ENCODE measurements around the gene GSS. TPM values are rescaled to one million over a fixed set of nuclear protein-coding genes. Genes with fewer than 3 reads are reported as not detected.
A peak's percentile ranks its signal among the peaks of the same experiment; 100 is the strongest.

Gene GSS
- total and polyA plus RNA-seq, 5 experiments from 2014 or later, result 29.3 to 42.4 (median 41.0) TPM

DNA sequence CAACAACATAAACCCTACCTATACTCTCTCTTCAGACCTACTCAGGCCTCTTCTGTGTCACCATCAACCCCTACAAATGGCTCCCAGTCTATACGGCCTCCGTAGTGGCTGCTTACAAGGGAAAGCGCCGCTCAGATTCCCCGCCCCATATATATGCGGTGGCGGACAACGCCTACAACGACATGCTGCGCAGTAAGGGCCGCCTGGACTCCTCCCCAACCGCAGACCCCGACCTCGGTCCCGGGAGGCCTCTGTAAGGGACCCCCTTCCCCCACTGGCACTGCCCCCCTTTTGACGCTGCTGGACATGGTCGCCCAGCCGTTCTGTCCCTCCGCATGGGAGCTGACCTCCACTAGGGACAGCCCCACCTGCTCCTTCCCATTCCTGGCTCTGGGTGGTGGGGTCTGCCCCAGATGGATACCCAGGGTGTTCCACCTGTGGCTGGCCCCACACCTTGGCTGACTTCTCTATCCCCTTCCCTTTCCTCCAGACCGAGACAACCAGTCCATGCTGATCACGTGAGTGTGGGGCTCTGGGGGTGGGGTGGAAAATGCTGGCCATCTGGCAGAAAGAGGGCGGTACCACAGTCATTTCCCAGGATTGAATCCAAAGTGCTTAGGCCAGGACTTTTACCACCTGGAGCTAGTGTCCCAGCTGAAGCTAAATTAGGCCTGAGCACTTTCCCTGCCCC is 25.1 kb upstream of the GSS start:
- Mint-ChIP-seq H3K4me3 (no peak overlapping the region), H3K27me3 (peaks cover 7 to 54% (median 18%) of the 10 kb centered on the region in 5 donors), H3K4me1 (peaks cover 0 to 7% (median 2%) of the 10 kb centered on the region in 4 donors), H3K36me3 (no peaks in the 10 kb centered on the region), H3K27ac (no peak overlapping the region), H3K9me3 (no peaks in the 10 kb centered on the region)
- ATAC-seq (no peak), DNase-seq (peak in 1 of 10 donors; percentile 63)
- POLR2A ChIA-PET, result no interaction called here

DNA sequence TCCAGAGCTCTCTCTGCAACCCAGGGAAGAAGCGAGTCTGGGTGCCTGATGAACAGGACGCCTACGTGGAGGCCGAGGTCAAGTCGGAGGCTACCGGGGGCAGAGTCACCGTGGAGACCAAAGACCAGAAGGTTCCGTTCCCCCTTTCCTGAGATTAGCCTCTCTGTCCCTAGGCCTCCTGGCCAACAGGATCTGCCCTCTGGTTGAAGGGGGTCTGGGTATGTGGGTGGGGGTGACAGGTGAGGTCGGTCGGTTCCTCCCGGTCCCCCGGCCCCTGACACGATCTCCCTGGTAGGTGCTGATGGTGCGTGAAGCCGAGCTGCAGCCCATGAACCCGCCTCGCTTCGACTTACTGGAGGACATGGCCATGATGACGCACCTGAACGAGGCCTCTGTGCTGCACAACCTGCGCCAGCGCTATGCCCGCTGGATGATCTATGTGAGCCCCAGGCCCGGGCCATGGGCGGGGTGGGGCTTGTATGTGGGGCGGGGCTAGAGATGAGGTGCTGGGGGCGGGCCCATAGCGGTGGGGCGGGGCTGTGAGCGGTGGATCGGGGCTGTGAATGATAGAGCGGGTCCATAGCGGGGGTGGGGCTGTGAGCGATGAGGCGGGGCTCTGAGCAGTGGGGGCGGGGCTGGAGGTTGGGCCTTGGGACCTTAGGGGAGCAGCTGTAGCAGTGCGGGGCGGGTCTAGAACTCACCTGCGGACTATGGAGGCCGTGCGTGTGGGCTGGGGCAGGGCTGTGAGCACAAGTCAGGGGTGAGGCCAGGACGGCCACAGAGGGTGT is 24.0 kb upstream of the GSS start:
- POLR2A ChIA-PET, result no interaction called here
- Mint-ChIP-seq H3K4me1 (peaks cover 0 to 3% (median under 1%) of the 10 kb centered on the region in 4 donors), H3K27ac (no peak overlapping the region), H3K4me3 (no peak overlapping the region), H3K36me3 (no peaks in the 10 kb centered on the region), H3K9me3 (no peaks in the 10 kb centered on the region), H3K27me3 (peaks cover 7 to 54% (median 18%) of the 10 kb centered on the region in 5 donors)
- DNase-seq (peak in 1 of 10 donors; percentile 45), ATAC-seq (no peak)

DNA sequence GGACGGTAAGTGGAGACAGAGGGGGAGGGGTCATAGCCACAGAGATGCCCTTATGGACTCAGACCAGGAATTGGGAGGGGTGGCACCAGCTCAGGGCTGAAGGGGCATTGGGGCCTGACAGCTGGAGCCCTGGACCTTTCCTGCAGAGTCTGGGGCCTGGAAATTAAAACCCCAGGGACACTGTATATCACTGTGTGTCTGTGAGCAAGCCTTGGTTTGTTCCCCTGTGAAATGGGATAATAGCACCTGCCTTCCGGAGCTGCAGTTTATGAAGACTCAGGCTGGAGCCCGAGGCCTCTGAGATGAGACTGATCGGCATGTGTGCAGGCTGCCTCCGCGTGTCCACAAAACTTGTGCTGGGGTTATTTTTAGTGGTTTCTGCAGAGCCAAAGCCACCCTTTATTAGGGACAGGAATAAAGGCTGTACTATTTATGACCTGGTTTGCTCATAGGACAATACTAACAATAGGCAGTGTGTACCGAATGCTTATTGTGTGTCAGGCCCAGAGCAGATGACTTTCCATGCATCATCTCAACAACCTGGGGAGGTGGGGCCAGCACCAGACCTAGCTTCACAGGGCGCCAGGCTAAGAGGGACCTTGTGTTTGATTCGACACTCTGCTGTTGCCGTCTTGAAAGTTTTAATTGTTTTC is 22.6 kb upstream of the GSS start:
- peaks cover 7 to 46% (median 16%) of the 10 kb centered on the region in 5 donors for H3K27me3 Mint-ChIP-seq
- H3K27ac Mint-ChIP-seq, result peak overlapping the region in 2 of 10 donors; percentile 2 to 33
- no peaks in the 10 kb centered on the region for H3K9me3 Mint-ChIP-seq
- H3K4me3 Mint-ChIP-seq, result no peak overlapping the region
- POLR2A ChIA-PET, result no interaction called here
- ATAC-seq, result no peak
- H3K36me3 Mint-ChIP-seq, result no peaks in the 10 kb centered on the region
- peaks cover 0 to 2% (median under 1%) of the 10 kb centered on the region in 4 donors for H3K4me1 Mint-ChIP-seq
- peak in 1 of 10 donors; percentile 23 for DNase-seq

DNA sequence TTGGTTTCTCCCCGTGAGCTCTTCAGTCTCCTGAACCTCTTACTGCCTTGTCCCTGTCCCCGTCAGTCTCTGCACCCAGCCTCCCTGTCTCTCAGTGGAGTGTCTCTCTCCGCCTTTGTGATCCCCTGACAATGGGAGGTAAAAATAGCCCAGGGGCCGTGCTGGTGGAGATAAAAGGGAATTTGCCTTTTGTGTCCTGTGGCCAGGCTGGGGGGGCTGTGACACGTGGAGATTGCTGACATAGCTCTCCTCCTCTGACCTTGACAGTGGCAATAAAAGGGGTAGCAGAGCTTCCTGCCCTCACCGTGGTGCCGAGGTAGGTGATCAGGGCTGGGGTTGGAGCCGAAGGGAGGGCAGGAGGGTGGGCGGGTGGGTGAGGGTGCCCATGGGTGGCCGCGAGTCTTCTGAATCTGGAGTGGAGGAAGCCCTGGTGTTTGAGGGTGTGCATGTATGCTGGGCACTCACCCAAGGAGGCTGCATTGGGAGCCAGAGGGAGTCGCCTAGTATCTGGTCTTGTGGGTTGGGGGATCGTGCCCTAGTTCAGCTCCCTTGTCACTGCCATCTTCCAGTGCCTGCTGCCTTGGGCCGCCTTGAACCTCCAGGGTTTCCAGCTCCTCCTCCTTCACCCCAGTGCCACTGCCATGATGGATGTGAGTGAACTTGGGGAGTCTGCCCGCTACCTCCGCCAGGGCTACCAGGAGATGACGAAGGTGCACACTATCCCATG is 21.9 kb upstream of the GSS start:
- Mint-ChIP-seq H3K27me3 (peaks cover 4 to 39% (median 12%) of the 10 kb centered on the region in 5 donors), H3K27ac (peak overlapping the region in 1 of 10 donors; percentile 2), H3K9me3 (no peaks in the 10 kb centered on the region), H3K36me3 (no peaks in the 10 kb centered on the region), H3K4me1 (peaks cover 0 to 2% (median 0%) of the 10 kb centered on the region in 4 donors), H3K4me3 (no peak overlapping the region)
- ATAC-seq (no peak), DNase-seq (peak in 1 of 10 donors; percentile 31)
- POLR2A ChIA-PET, result no interaction called here

DNA sequence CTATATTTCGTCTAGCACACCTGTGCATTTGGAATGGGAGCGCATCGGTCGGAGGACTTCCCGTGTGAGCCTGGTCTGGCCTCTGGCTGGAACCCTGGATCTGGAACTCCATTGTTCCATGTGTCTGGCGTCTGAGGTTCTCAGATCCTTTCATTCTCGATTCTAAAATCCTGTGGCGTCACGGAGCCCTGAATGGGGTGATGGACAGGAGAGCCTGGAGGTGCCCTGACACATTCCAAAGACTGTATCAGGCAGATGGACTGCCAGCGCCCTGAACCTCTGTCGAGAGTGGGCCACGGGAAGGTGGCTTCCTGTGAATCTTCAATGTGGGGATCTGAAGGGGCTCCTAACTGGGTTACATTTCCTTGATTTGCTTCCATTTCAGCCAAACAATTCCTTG is 20.7 kb upstream of the GSS start:
- DNase-seq, result peak in 1 of 10 donors; percentile 18
- Mint-ChIP-seq H3K36me3 (no peaks in the 10 kb centered on the region), H3K27me3 (peaks cover 3 to 31% (median 14%) of the 10 kb centered on the region in 5 donors), H3K9me3 (no peaks in the 10 kb centered on the region), H3K4me3 (no peak overlapping the region), H3K4me1 (no peaks in the 10 kb centered on the region), H3K27ac (peak overlapping the region in 1 of 10 donors; percentile 27)
- ATAC-seq, result no peak
- POLR2A ChIA-PET, result no interaction called here

DNA sequence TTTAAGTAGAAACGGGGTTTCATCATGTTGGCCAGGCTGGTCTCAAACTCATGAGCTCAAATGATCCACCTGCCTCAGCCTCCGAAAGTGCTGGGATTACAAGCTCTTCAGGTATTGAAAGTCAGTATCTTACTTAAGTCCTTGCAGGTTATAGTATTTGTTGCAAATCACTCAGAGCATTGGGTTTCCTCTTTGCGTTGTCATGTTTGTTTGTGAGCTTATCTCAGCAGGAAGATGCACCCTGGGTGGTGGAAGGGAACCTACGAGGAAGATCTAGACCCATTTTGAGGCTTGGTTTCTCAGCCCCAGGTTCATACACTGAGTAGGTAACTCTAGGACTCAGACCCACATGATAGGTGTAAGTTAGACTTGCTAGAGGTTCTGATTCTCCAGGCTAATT is 18.6 kb upstream of the GSS start:
- H3K27me3 Mint-ChIP-seq, result peaks cover 2 to 18% (median 12%) of the 10 kb centered on the region in 5 donors
- no peaks in the 10 kb centered on the region for H3K36me3 Mint-ChIP-seq
- no peak overlapping the region for H3K27ac Mint-ChIP-seq
- no peak for ATAC-seq
- H3K9me3 Mint-ChIP-seq, result no peaks in the 10 kb centered on the region
- no peak overlapping the region for H3K4me3 Mint-ChIP-seq
- POLR2A ChIA-PET, result no interaction called here
- DNase-seq, result no peak
- no peaks in the 10 kb centered on the region for H3K4me1 Mint-ChIP-seq

DNA sequence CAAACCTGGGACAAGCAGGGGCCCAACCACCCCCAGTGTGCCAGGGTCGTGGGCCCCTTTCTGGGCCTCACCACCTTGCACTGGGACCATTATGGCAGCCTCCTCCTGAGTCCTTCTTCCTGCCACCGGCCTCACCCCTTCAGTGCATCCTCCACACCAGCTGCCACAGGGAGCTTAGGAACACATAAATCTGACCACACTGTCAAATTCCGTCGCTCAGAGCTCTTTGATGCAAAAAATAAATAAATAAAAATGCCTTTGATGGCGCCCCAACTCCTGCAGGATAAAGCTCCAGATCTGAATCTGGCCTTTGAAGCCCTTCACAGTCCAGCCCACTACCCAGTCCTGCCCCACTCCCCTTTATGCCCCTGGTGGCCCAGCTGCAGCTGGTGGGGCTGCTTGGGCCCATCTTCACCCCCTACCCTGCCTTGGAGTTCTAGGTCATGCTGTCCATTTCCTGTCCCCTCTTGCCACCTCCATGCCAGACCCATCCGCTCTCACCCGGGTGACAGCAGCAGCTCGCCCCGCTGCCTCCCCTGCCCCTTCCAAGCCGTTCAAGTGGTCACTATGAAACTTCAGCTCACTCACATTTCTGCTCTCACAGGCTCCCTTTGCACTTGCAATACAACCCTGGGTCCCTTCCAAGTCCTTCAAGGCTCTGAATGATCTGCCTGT is 16.1 kb upstream of the GSS start:
- ATAC-seq (no peak), DNase-seq (no peak)
- peaks cover 0 to 4% (median 0%) of the 10 kb centered on the region in 5 donors for H3K27me3 Mint-ChIP-seq
- POLR2A ChIA-PET, result no interaction called here
- no peak overlapping the region for H3K4me3 Mint-ChIP-seq
- no peak overlapping the region for H3K27ac Mint-ChIP-seq
- H3K36me3 Mint-ChIP-seq, result no peaks in the 10 kb centered on the region
- H3K9me3 Mint-ChIP-seq, result no peaks in the 10 kb centered on the region
- no peaks in the 10 kb centered on the region for H3K4me1 Mint-ChIP-seq

DNA sequence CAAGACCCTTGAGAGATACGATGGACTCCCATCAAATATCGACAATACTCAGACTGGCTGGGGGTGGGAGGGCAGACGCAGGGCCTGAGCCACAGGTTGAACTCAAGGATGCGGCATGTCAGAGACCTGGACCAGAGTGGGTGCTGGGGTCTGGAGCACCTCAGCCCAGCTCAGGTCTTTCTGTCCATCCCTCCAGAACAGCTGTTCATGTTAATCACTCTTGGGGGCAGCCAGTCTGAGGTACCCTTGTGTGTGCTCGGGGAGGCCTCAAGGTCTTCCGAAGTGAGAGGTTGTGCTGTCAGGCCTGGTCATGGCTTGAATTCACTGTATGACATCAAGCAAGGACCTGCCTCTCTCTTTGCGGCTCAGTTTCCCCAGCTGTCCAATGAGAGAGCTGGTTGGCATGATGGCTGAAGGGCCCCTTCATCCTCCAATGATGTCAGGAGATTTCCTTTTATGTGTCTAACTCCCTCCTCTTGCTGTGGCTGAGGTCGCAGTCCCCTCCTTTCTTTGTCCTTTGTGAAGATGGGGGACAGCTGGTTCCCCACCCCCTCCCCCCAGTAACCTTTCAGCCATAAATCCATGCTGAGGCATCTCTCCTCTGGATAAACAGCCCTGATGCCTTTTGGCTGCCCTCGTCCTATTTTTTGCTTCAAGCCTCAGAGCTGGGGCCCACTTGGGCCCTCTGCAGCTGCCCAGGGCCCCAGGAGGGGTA is 15.4 kb upstream of the GSS start:
- Mint-ChIP-seq H3K9me3 (no peaks in the 10 kb centered on the region), H3K27me3 (peaks cover 0 to 4% (median 0%) of the 10 kb centered on the region in 5 donors), H3K4me3 (no peak overlapping the region), H3K36me3 (no peaks in the 10 kb centered on the region), H3K4me1 (no peaks in the 10 kb centered on the region), H3K27ac (peak overlapping the region in 1 of 10 donors; percentile 70)
- POLR2A ChIA-PET, result interaction anchor here (0.5 kb wide), 1 partner anchor 766 kb away, joined by 4 read pairs; no protein-coding TSS in a partner anchor
- no peak for DNase-seq
- no peak for ATAC-seq

DNA sequence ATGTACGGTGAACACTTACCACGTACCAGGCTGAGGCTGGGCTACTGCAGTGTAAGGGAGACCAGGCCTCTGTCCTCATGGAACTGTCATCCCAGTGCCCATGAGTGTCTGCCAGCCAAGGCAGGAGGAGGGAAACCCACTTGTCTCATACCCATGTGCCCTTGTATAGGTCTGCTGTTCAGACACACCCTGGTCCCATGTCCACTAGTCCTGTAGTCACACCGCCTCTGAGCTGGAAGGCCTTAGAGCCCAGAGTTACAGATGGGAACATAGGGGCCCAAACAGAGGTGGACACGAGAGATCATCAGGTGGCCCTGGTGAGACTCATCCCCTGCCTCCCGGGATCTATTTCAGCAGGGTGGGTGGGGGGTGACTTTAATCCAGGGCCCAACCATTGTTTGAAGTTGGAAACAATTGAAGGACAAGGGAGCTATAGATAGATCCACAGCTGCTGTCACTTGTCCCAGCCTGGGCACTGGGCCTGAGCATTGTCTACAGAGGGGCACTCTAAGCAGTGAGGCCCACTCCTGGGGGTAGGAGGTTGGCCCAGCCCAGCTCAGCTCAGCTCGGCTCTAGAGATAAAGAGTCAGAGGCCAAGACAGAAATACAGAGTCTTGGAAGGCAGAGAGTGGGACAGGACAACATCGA is 14.7 kb upstream of the GSS start:
- Mint-ChIP-seq H3K27ac (no peak overlapping the region), H3K36me3 (no peaks in the 10 kb centered on the region), H3K27me3 (peaks cover 0 to 4% (median 0%) of the 10 kb centered on the region in 5 donors), H3K4me3 (no peak overlapping the region), H3K9me3 (no peaks in the 10 kb centered on the region), H3K4me1 (no peaks in the 10 kb centered on the region)
- POLR2A ChIA-PET, result interaction anchor here (0.5 to 1.1 kb wide), 2 partner anchors 98 to 767 kb away, joined by 4 read pairs; partner anchors contain the start of gene GGT7
- ATAC-seq, result no peak
- peak in 1 of 10 donors; percentile 23 for DNase-seq

DNA sequence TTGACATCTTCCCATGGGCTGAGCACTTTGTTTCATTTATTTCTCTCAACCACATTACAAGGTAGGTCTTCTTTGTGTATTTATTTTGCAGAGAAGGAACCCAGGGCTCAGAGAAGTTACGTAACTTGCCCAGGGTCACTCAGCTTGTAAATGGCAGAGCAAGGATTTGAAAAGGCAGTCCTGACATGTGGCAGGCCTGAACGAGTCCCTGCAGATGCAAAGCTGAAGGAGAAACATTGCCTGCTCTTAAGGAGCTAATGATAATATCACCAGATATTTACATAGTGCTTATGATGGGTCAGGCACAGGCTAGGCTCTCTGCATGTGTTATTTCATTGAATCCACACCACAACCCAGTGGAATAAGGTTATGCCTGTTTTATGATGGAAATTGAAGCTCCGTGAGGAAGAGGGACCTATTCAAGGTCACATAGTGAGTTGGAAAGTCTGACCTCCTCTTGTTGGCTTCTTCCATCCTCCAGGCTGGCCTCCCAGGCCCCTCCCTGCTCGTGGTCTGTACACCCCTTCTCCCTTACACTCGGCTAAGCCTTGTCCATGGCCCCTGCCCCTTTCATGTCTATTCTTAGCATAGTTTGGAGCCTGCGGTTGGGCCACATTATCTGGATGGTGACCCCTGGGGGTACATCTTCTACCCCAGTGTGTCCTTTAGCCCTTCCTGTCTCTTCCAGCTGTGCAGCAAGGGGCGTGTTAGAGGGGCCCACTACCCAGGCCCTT is 12.6 kb upstream of the GSS start:
- no peaks in the 10 kb centered on the region for H3K9me3 Mint-ChIP-seq
- H3K4me1 Mint-ChIP-seq, result no peaks in the 10 kb centered on the region
- DNase-seq (no peak), ATAC-seq (no peak)
- POLR2A ChIA-PET, result interaction anchor here (0.5 kb wide), 1 partner anchor 61 kb away, joined by 4 read pairs; no protein-coding TSS in a partner anchor
- H3K36me3 Mint-ChIP-seq, result no peaks in the 10 kb centered on the region
- H3K27me3 Mint-ChIP-seq, result peaks cover 0 to 4% (median 0%) of the 10 kb centered on the region in 5 donors
- no peak overlapping the region for H3K4me3 Mint-ChIP-seq
- H3K27ac Mint-ChIP-seq, result no peak overlapping the region

DNA sequence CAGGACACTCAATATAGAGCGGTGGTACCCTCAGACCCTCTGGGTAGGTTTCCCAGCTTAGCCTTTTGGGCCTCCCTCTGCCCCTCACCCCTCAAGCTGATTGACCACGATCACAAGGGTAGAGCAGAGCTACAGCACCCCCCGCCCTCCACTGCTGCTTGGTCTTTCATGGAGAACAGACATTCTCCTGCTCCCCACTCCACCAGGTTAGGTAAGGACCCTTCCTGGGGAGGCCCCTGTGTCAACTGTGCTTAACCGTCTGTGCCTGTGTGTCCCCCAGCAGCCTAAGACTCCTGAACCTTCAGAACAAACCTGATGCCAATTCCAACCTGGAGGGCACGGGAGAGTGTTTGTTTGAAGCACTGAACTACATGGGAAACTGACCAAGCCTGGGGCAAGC is 11.8 kb upstream of the GSS start:
- Mint-ChIP-seq H3K36me3 (no peaks in the 10 kb centered on the region), H3K9me3 (no peaks in the 10 kb centered on the region), H3K4me1 (no peaks in the 10 kb centered on the region), H3K4me3 (no peak overlapping the region), H3K27ac (no peak overlapping the region), H3K27me3 (peaks cover 0 to 4% (median 0%) of the 10 kb centered on the region in 5 donors)
- POLR2A ChIA-PET, result no interaction called here
- ATAC-seq (no peak), DNase-seq (no peak)

Measured in naive thymus-derived CD8-positive, alpha-beta T cell (primary cell).